ENCODE results near the gene MRTFB. TPM values are rescaled to one million over a fixed set of nuclear protein-coding genes. Genes with fewer than 3 reads are reported as not detected.

MRTFB gene
- total RNA-seq, 1 experiment from 2014 or later, result 29.8 TPM

GRCh38 chr16:14089283-14089823 lies 18.2 kb downstream of the MRTFB start:
- Histone ChIP-seq H3K9me3 (ENCODE audit: low read depth, low read length, poor library complexity, severe bottlenecking) (no peaks in the 10 kb centered on the region), H3K27me3 (replicated peaks; ENCODE audit: insufficient read depth, low read depth, low read length, poor library complexity) (no peaks in the 10 kb centered on the region), H3K4me1 (ENCODE audit: insufficient read depth, low read length, poor library complexity, severe bottlenecking) (peaks cover 25% of the 10 kb centered on the region), H3K27ac (ENCODE audit: low read depth, low read length, poor library complexity, severe bottlenecking) (no peak overlapping the region), H3K4me3 (ENCODE audit: low read depth, low read length, poor library complexity, severe bottlenecking) (no peak overlapping the region), H3K36me3 (ENCODE audit: insufficient read depth, low read length, poor library complexity, severe bottlenecking) (no peaks in the 10 kb centered on the region)
- TF ChIP-seq EZH2 (IDR thresholded peaks at IDR 0.05; ENCODE audit: borderline replicate concordance, low read depth, low read length, poor library complexity, severe bottlenecking), result no peak
- TF ChIP-seq CTCF (conservative IDR thresholded peaks at IDR 0.05; ENCODE audit: low read depth, low read length), result no peak
- ChIA-PET CTCF (no interaction called here), POLR2A (ENCODE audit: low non-redundant PET) (no interaction called here)
- DNase-seq (ENCODE audit: low spot score), result no peak
- BruUV-seq (replicated peaks), result no TSS peak
- intact Hi-C loops (cut with micrococcal nuclease; ENCODE audit: unreplicated experiment), result no loop called here

GRCh38 chr16:14092561-14092960 lies 21.4 kb downstream of the MRTFB start:
- no peak for DNase-seq (ENCODE audit: low spot score)
- intact Hi-C loops (cut with micrococcal nuclease; ENCODE audit: unreplicated experiment), result no loop called here

GRCh38 chr16:14095883-14096551 lies 24.9 kb downstream of the MRTFB start:
- BruUV-seq (replicated peaks), result no TSS peak
- CTCF ChIA-PET, result no interaction called here

More at GRCh38 chr16:14092561-14092960, 21.4 kb downstream of the MRTFB start:
- Histone ChIP-seq H3K4me1 (ENCODE audit: insufficient read depth, low read length, poor library complexity, severe bottlenecking) (peaks cover 7% of the 10 kb centered on the region), H3K9me3 (ENCODE audit: low read depth, low read length, poor library complexity, severe bottlenecking) (no peaks in the 10 kb centered on the region), H3K4me3 (ENCODE audit: low read depth, low read length, poor library complexity, severe bottlenecking) (no peak overlapping the region), H3K27me3 (replicated peaks; ENCODE audit: insufficient read depth, low read depth, low read length, poor library complexity) (no peaks in the 10 kb centered on the region), H3K36me3 (ENCODE audit: insufficient read depth, low read length, poor library complexity, severe bottlenecking) (no peaks in the 10 kb centered on the region), H3K27ac (ENCODE audit: low read depth, low read length, poor library complexity, severe bottlenecking) (no peak overlapping the region)
- TF ChIP-seq EZH2 (IDR thresholded peaks at IDR 0.05; ENCODE audit: borderline replicate concordance, low read depth, low read length, poor library complexity, severe bottlenecking) (no peak), CTCF (conservative IDR thresholded peaks at IDR 0.05; ENCODE audit: low read depth, low read length) (no peak)
- CTCF ChIA-PET, result no interaction called here
- BruUV-seq (replicated peaks), result no TSS peak
- POLR2A ChIA-PET (ENCODE audit: low non-redundant PET), result no interaction called here

More at GRCh38 chr16:14095883-14096551, 24.9 kb downstream of the MRTFB start:
- intact Hi-C loops (cut with micrococcal nuclease; ENCODE audit: unreplicated experiment), result no loop called here
- no peak for DNase-seq (ENCODE audit: low spot score)
- POLR2A ChIA-PET (ENCODE audit: low non-redundant PET), result no interaction called here
- Histone ChIP-seq H3K9me3 (ENCODE audit: low read depth, low read length, poor library complexity, severe bottlenecking) (no peaks in the 10 kb centered on the region), H3K36me3 (ENCODE audit: insufficient read depth, low read length, poor library complexity, severe bottlenecking) (no peaks in the 10 kb centered on the region), H3K27me3 (replicated peaks; ENCODE audit: insufficient read depth, low read depth, low read length, poor library complexity) (no peaks in the 10 kb centered on the region), H3K27ac (ENCODE audit: low read depth, low read length, poor library complexity, severe bottlenecking) (no peak overlapping the region), H3K4me3 (ENCODE audit: low read depth, low read length, poor library complexity, severe bottlenecking) (no peak overlapping the region), H3K4me1 (ENCODE audit: insufficient read depth, low read length, poor library complexity, severe bottlenecking) (no peaks in the 10 kb centered on the region)
- TF ChIP-seq CTCF (conservative IDR thresholded peaks at IDR 0.05; ENCODE audit: low read depth, low read length) (no peak), EZH2 (IDR thresholded peaks at IDR 0.05; ENCODE audit: borderline replicate concordance, low read depth, low read length, poor library complexity, severe bottlenecking) (no peak)
